ENCODE measurements around the gene SH3TC2. TPM values are rescaled to one million over a fixed set of nuclear protein-coding genes. Genes with fewer than 3 reads are reported as not detected.

Gene SH3TC2
- total and polyA plus RNA-seq, 10 of the 15 experiments (the other 5 are each of a cell fraction or from before 2014, with no cell fraction given) = not detected

- ChIA-PET SMC1A (ENCODE audit: uncharacterized antibody, unreplicated experiment) (no interaction called here), RAD21 (ENCODE audit: unreplicated experiment) (no interaction called here), POLR2A (no interaction called here), CTCF (interaction anchor here (2.2 to 10.9 kb wide), 2 partner anchors 31 to 271 kb away, joined by 9 to 105 read pairs; no protein-coding TSS in a partner anchor)
- H3K4me2 ChIP-seq (ENCODE audit: control insufficient read depth, insufficient read depth) = no peak overlapping the region
- H3K9me3 ChIP-seq (replicated peaks; ENCODE audit: control insufficient read depth, insufficient read depth, low read length) = no peaks in the 10 kb centered on the region
- 48% methylated on average over 6 of the region's 6 CpGs for WGBS (ENCODE audit: insufficient coverage, insufficient replicate concordance, low lambda C conversion rate, missing lambda C conversion rate)
- in situ Hi-C loops (cut with MboI) = no loop called here
- no peaks in the 10 kb centered on the region for H3K79me2 ChIP-seq (ENCODE audit: control insufficient read depth, insufficient read depth, low read length)
- H4K20me1 ChIP-seq (ENCODE audit: control insufficient read depth, insufficient read depth) = no peaks in the 10 kb centered on the region
- H2AFZ ChIP-seq (ENCODE audit: control insufficient read depth, low read depth, low read length) = no peak overlapping the region
- no peak overlapping the region for H3K4me3 ChIP-seq
- H3K27me3 ChIP-seq (replicated peaks in 1 of 2; ENCODE audit: control insufficient read depth in 2 of 2, insufficient read depth in 2 of 2, low read length in 1 of 2) = no peaks in the 10 kb centered on the region
- H3K27ac ChIP-seq (ENCODE audit: control insufficient read depth, insufficient read depth) = no peak overlapping the region
- no peak overlapping the region for H3K9ac ChIP-seq (ENCODE audit: control insufficient read depth, insufficient read depth, low read length)
- H3K36me3 ChIP-seq (ENCODE audit: control insufficient read depth in 2 of 2, insufficient read depth in 2 of 2, low read length in 1 of 2) = no peaks in the 10 kb centered on the region
- FAIRE-seq = no peak
- no peaks in the 10 kb centered on the region for H3K4me1 ChIP-seq (ENCODE audit: control insufficient read depth, insufficient read depth, low read length)
- no peak for ATAC-seq
- no peak for DNase-seq (ENCODE audit: low read depth, low spot score)
- intact Hi-C loops (cut with micrococcal nuclease; ENCODE audit: unreplicated experiment) = no loop called here
- no TSS peak for BruUV-seq (replicated peaks)
- TF ChIP-seq SKIL (IDR thresholded peaks at IDR 0.05; ENCODE audit: low read depth, poor library complexity, severe bottlenecking) (no peak), RCOR1 (conservative IDR thresholded peaks at IDR 0.05; ENCODE audit: low read depth, low read length) (no peak), MEF2B (IDR thresholded peaks at IDR 0.05; ENCODE audit: partially characterized antibody, poor library complexity, severe bottlenecking) (no peak), DPF2 (IDR thresholded peaks at IDR 0.05) (no peak), POU2F2 (IDR thresholded peaks at IDR 0.05; ENCODE audit: borderline replicate concordance, low read depth, low read length) (no peak), ZBTB40 (IDR thresholded peaks at IDR 0.05; ENCODE audit: borderline replicate concordance) (no peak), CUX1 (IDR thresholded peaks at IDR 0.05; ENCODE audit: insufficient replicate concordance, low read depth, low read length) (no peak), MTA2 (IDR thresholded peaks at IDR 0.05; ENCODE audit: low read depth) (no peak), CBX3 (IDR thresholded peaks at IDR 0.05; ENCODE audit: borderline replicate concordance, low read depth) (no peak), ASH2L (IDR thresholded peaks at IDR 0.05; ENCODE audit: borderline replicate concordance, low read depth) (no peak), NFXL1 (IDR thresholded peaks at IDR 0.05; ENCODE audit: borderline replicate concordance) (no peak), ATF3 (IDR thresholded peaks at IDR 0.05; ENCODE audit: borderline replicate concordance, extremely low read depth, low read depth, low read length) (no peak), NR2C1 (IDR thresholded peaks at IDR 0.05) (no peak)
Measured at GRCh38 chr5:149004559-149004958, 58.3 kb downstream of the SH3TC2 start.

Measured in GM12878 (cell line).